Sigmoid colon (tissue), 7 donors: ENCODE measurements around the gene ILK. TPM values are rescaled to one million over a fixed set of nuclear protein-coding genes. Genes with fewer than 3 reads are reported as not detected.
A peak's percentile ranks its signal among the peaks of the same experiment; 100 is the strongest.

Experiments used
- DNase-seq: peaks from one replicate; pipeline ENCODE4 v3.0.0-alpha.2; 2019
- H3K27ac ChIP-seq, 4 donors: fragments of 200-600 bp; sonication (generic); one replicate each; pipeline ENCODE4 v1.5.1; 2016 to 2019; ENCODE audit warnings: mild to moderate bottlenecking in 1 of 4
- H3K27me3 ChIP-seq, 3 donors: fragments of 200-600 bp; sonication (generic); one replicate each; pipeline ENCODE4 v1.5.1; 2019; ENCODE audit warnings: mild to moderate bottlenecking in 1 of 3
- H3K36me3 ChIP-seq, 4 donors: fragments of 200-600 bp; sonication (generic); one replicate each; pipeline ENCODE4 v1.5.1; 2016 to 2019
- H3K4me1 ChIP-seq, 4 donors: fragments of 200-600 bp; sonication (generic); one replicate each; pipeline ENCODE4 v1.5.1; 2017 to 2019
- H3K4me3 ChIP-seq, 4 donors: fragments of 200-600 bp; sonication (generic); one replicate each; pipeline ENCODE4 v1.5.1; 2017 to 2019; ENCODE audit warnings: mild to moderate bottlenecking in 2 of 4, moderate library complexity in 1 of 4
- H3K9me3 ChIP-seq, 4 donors: fragments of 200-600 bp in 3 of 4; sonication (generic) in 3 of 4; one replicate each; pipeline versions ENCODE4 v1.5.1 to v1.6.1; 2013 to 2019
- EP300 ChIP-seq, 4 donors: sonication (generic); formaldehyde crosslinking; IDR thresholded peaks; one replicate each; pipeline ENCODE4 v1.6.1; 2017; ENCODE audit warnings: antibody characterized with exemption in 4 of 4
- POLR2A ChIP-seq, 2 donors: fragments of 450-650 bp; IDR thresholded peaks; one replicate each; pipeline ENCODE4 v1.6.1; 2016; ENCODE audit warnings: antibody characterized with exemption in 2 of 2, mild to moderate bottlenecking in 2 of 2, moderate library complexity in 2 of 2
- POLR2AphosphoS5 ChIP-seq, 4 donors: sonication (generic); formaldehyde crosslinking; IDR thresholded peaks; one replicate each; pipeline ENCODE4 v1.6.1; 2017; ENCODE audit warnings: antibody characterized with exemption in 4 of 4
- WGBS, 2 donors: extraction: QIAGEN DNeasy Blood & Tissue Kit; methylation state at CpG; one replicate each; pipeline ENCODE4 v1.1.7; 2013; 5-methylcytosine and 5-hydroxymethylcytosine counted together
- intact Hi-C: fragments of 100-400 bp; cut with DNase I; formaldehyde crosslinking; loops from one replicate; pipeline ENCODE4 v1.15.1; 2023
- polyA plus RNA-seq, 3 donors: library from polyadenylated mRNA; stranded (reverse); fragments of 200-250 nt; gene quantifications; one replicate each; pipeline ENCODE4 v1.2.3, GENCODE V29; 2013
- total RNA-seq, 4 donors: library from RNA; depleted of rRNA; stranded (reverse); fragments of >200 nt; gene quantifications; one replicate each; pipeline ENCODE4 v1.1.0, GENCODE V29; 2016
- TF ChIP-seq, protein P1 (sequence below), 4 experiments: fragments of 450-650 bp in 3 of 4; fragments of 200-600 bp in 1 of 4; IDR thresholded peaks; one replicate each; pipeline ENCODE4 v1.5.1; 2016 to 2019; ENCODE audit warnings: antibody characterized with exemption in 4 of 4, mild to moderate bottlenecking in 3 of 4, moderate library complexity in 2 of 4
- donor health status: healthy with polysubstance abuse.
- donor health status: Bipolar disorder and iron deficiency.
- donor health status: healthy.

ILK gene
- total and polyA plus RNA-seq, 7 donors = 93.7 to 607 (median 450) TPM

DNA sequence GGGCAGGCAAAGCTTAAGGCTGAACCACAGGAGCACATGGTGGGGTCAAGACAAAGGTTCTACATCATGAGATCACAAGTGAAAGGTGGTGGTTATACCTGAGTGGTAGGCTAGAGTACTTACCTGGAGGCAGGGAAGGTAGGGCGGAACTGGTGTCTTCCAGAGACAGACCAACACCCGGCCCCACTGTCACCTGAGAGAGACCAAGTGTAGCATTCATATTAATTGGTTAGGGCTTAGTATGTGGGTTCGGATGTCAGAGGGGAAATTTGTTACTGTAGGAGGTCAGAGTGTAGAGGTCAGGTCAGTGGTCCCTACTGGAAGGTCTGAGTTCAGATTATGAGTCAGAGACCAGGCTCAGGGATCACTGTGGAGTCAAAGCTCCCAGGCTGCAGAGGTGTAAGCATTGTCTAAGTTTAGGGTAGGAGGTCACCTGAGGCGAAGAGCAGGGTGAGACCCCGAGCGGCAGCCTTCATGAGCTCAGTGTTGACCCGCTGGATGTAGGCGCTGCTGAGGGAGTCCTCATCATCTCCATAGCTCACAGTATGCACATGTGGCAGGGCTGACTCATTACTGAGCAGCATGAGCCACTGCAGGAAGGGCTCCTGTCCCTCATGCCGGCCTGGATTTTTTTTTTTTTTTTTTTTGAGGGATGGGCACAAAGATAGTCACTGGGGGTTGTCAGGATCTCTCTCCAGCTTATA, 12.5 kb downstream of the ILK start:
- 95 to 96% methylated on average over 9 of the region's 9 CpGs for WGBS, 2 donors
- peak; percentile 48 for DNase-seq
- TF ChIP-seq EP300 (IDR thresholded peaks at IDR 0.05) = no peak
- TF ChIP-seq, protein P1, sequence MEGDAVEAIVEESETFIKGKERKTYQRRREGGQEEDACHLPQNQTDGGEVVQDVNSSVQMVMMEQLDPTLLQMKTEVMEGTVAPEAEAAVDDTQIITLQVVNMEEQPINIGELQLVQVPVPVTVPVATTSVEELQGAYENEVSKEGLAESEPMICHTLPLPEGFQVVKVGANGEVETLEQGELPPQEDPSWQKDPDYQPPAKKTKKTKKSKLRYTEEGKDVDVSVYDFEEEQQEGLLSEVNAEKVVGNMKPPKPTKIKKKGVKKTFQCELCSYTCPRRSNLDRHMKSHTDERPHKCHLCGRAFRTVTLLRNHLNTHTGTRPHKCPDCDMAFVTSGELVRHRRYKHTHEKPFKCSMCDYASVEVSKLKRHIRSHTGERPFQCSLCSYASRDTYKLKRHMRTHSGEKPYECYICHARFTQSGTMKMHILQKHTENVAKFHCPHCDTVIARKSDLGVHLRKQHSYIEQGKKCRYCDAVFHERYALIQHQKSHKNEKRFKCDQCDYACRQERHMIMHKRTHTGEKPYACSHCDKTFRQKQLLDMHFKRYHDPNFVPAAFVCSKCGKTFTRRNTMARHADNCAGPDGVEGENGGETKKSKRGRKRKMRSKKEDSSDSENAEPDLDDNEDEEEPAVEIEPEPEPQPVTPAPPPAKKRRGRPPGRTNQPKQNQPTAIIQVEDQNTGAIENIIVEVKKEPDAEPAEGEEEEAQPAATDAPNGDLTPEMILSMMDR (IDR thresholded peaks at IDR 0.05) = no peak
- TF ChIP-seq POLR2A (IDR thresholded peaks at IDR 0.05) = no peak
- TF ChIP-seq POLR2AphosphoS5 (IDR thresholded peaks at IDR 0.05) = no peak
- Histone ChIP-seq H3K27me3 (no peaks in the 10 kb centered on the region), H3K36me3 (peaks cover under 1 to 37% (median 20%) of the 10 kb centered on the region in 4 donors), H3K9me3 (no peaks in the 10 kb centered on the region), H3K4me1 (peaks cover 0 to 46% (median 40%) of the 10 kb centered on the region in 4 donors), H3K27ac (peak overlapping the region in 3 of 4 donors; percentile 98 to 99 (median 99)), H3K4me3 (no peak overlapping the region)
- intact Hi-C loops = loop anchor here (2.0 to 5.0 kb wide), 2 partner anchors 66 to 135 kb away; partner anchors contain the start of genes ARFIP2, MRPL17 and TIMM10B

GRCh38 chr11:6616596-6617250, 13.1 kb downstream of the ILK start:
- Histone ChIP-seq H3K9me3 (no peaks in the 10 kb centered on the region), H3K27me3 (no peaks in the 10 kb centered on the region), H3K4me3 (no peak overlapping the region), H3K36me3 (peaks cover 0 to 34% (median 17%) of the 10 kb centered on the region in 4 donors), H3K27ac (peak overlapping the region in 3 of 4 donors; percentile 29 to 98 (median 85)), H3K4me1 (peaks cover 0 to 40% (median 34%) of the 10 kb centered on the region in 4 donors)
- TF ChIP-seq POLR2A (IDR thresholded peaks at IDR 0.05) (no peak), EP300 (IDR thresholded peaks at IDR 0.05) (no peak), POLR2AphosphoS5 (IDR thresholded peaks at IDR 0.05) (no peak)
- TF ChIP-seq, protein P1 (IDR thresholded peaks at IDR 0.05) = no peak
- DNase-seq = peak; percentile 67
- intact Hi-C loops = loop anchor here (5.0 kb wide), 1 partner anchor 66 kb away; the partner anchor contains the start of gene MRPL17
- WGBS, 2 donors = 91 to 94% methylated on average over 14 of the region's 14 CpGs

GRCh38 chr11:6617315-6617781, 13.8 kb downstream of the ILK start:
- Histone ChIP-seq H3K9me3 (no peaks in the 10 kb centered on the region), H3K27me3 (no peaks in the 10 kb centered on the region), H3K4me1 (peaks cover 0 to 40% (median 34%) of the 10 kb centered on the region in 4 donors), H3K27ac (peak overlapping the region in 3 of 4 donors; percentile 85 to 98 (median 85)), H3K36me3 (peaks cover 0 to 34% (median 17%) of the 10 kb centered on the region in 4 donors), H3K4me3 (peak overlapping the region in 3 of 4 donors; percentile 58 to 75 (median 62))
- intact Hi-C loops = loop anchor here (5.0 kb wide), 1 partner anchor 65 kb away; the partner anchor contains the start of gene MRPL17
- TF ChIP-seq, protein P1 (IDR thresholded peaks at IDR 0.05) = no peak
- TF ChIP-seq EP300 (IDR thresholded peaks at IDR 0.05) (no peak), POLR2A (IDR thresholded peaks at IDR 0.05) (no peak), POLR2AphosphoS5 (IDR thresholded peaks at IDR 0.05) (no peak)
- 87 to 92% methylated on average over 5 of the region's 5 CpGs for WGBS, 2 donors
- peak; percentile 50 for DNase-seq

- TF ChIP-seq, protein P1 (IDR thresholded peaks at IDR 0.05) = no peak
- TF ChIP-seq EP300 (IDR thresholded peaks at IDR 0.05) (no peak), POLR2AphosphoS5 (IDR thresholded peaks at IDR 0.05) (peak in 2 of 4 donors; percentile 48 to 77), POLR2A (IDR thresholded peaks at IDR 0.05) (peak in 1 of 2 donors; percentile 7)
- Histone ChIP-seq H3K36me3 (peaks cover 0 to 39% (median 17%) of the 10 kb centered on the region in 4 donors), H3K9me3 (no peaks in the 10 kb centered on the region), H3K4me3 (peak overlapping the region; percentile 58 to 81 (median 68)), H3K27me3 (no peaks in the 10 kb centered on the region), H3K27ac (peak overlapping the region; percentile 85 to 98 (median 86)), H3K4me1 (peaks cover 0 to 30% (median 27%) of the 10 kb centered on the region in 4 donors)
- 7 to 11% methylated on average over 15 of the region's 15 CpGs for WGBS, 2 donors
- DNase-seq = peak; percentile 85
- intact Hi-C loops = loop anchor here (2.0 to 5.0 kb wide), 2 partner anchors 36 to 64 kb away; partner anchors contain the start of genes DCHS1 and MRPL17
Observed at GRCh38 chr11:6618117-6619003, 14.8 kb downstream of the ILK start.
